CD4-positive, alpha-beta T cell (primary cell): ENCODE data around the gene ADAM19. TPM values are rescaled to one million over a fixed set of nuclear protein-coding genes. Genes with fewer than 3 reads are reported as not detected.

ENCODE experiments used
- ATAC-seq: fragments of 200-7000 bp; cut with Tn5 transposase; one replicate; pipeline ENCODE4 v1.10.0; 2022; ENCODE audit warnings: mild to moderate bottlenecking; ENCODE audit not compliant: poor library complexity
- CTCF ChIA-PET: fragments of 350-600 bp; sonication (Branson Sonifier 250); formaldehyde crosslinking; loops from one replicate; lab custom pipeline; 2021; ENCODE audit warnings: antibody characterized with exemption, inconsistent platforms; lab: Charles Lee
- POLR2A ChIA-PET: fragments of 350-600 bp; sonication (Branson Sonifier 250); formaldehyde crosslinking; loops from one replicate; lab custom pipeline; 2021; ENCODE audit warnings: antibody characterized with exemption, inconsistent platforms; lab: Charles Lee
- DNase-seq, 14 experiments: peaks; one replicate each; pipeline ENCODE4 v3.0.0-alpha.2; 2013 to 2020; ENCODE audit warnings: mixed read lengths in 2 of 14
- H3K27ac ChIP-seq, 2 donors: one replicate each; pipeline versions ENCODE4 v1.5.1 to v1.7.0; 2013; ENCODE audit warnings: low read length in 2 of 2, low read depth in 1 of 2, mild to moderate bottlenecking in 1 of 2
- H3K27me3 ChIP-seq, 2 experiments: 1 replicate in 1 of 2; 2 replicates in 1 of 2; pipeline versions ENCODE4 v1.6.1 to v1.7.0; 2013; ENCODE audit warnings: low read length in 2 of 2, control low read depth in 1 of 2, mild to moderate bottlenecking in 1 of 2, moderate library complexity in 1 of 2; ENCODE audit not compliant: insufficient read depth in 2 of 2, control insufficient read depth in 1 of 2
- H3K36me3 ChIP-seq: one replicate; pipeline ENCODE4 v1.6.1; 2013; ENCODE audit warnings: low read length, control low read depth; ENCODE audit not compliant: insufficient read depth
- H3K4me1 ChIP-seq: one replicate; pipeline ENCODE4 v1.6.1; 2013; ENCODE audit warnings: low read length, control low read depth; ENCODE audit not compliant: insufficient read depth
- H3K4me3 ChIP-seq: one replicate; pipeline ENCODE4 v1.5.1; 2013; ENCODE audit warnings: mild to moderate bottlenecking, low read length, moderate library complexity
- H3K9me3 ChIP-seq, 2 experiments: 1 replicate in 1 of 2; 2 replicates in 1 of 2; pipeline versions ENCODE4 v1.6.1 to v1.7.0; 2013; ENCODE audit warnings: low read length in 2 of 2, mild to moderate bottlenecking in 2 of 2, control low read depth in 1 of 2, moderate library complexity in 1 of 2; ENCODE audit not compliant: control insufficient read depth in 1 of 2, insufficient read depth in 1 of 2
- H3K27ac Mint-ChIP-seq: one replicate; pipeline ENCODE4 v1.8.0; 2020; ENCODE audit warnings: mixed read lengths
- H3K27me3 Mint-ChIP-seq: one replicate; pipeline ENCODE4 v1.8.0; 2021; ENCODE audit warnings: mixed read lengths
- H3K36me3 Mint-ChIP-seq: one replicate; pipeline ENCODE4 v1.8.0; 2021; ENCODE audit warnings: low read depth, mixed read lengths
- H3K4me1 Mint-ChIP-seq: one replicate; pipeline ENCODE4 v1.8.0; 2021; ENCODE audit warnings: low read depth, mixed read lengths
- H3K4me3 Mint-ChIP-seq: one replicate; pipeline ENCODE4 v1.8.0; 2020; ENCODE audit warnings: mild to moderate bottlenecking, mixed read lengths
- H3K9me3 Mint-ChIP-seq: one replicate; pipeline ENCODE4 v1.8.0; 2020; ENCODE audit warnings: mixed read lengths
- CTCF ChIP-seq: fragments of 200-600 bp; IDR thresholded peaks from one replicate; pipeline ENCODE4 v1.8.0; 2022; ENCODE audit warnings: antibody characterized with exemption, mild to moderate bottlenecking
- intact Hi-C, 2 experiments: fragments of 100-400 bp; cut with DNase I in 1 of 2; cut with micrococcal nuclease in 1 of 2; formaldehyde crosslinking; loops; one replicate each; pipeline versions ENCODE4 v1.15.1 to v1.9.0; 2023 to 2025; cut with DNase I, micrococcal nuclease
- total RNA-seq, 174 experiments: library from RNA in 2 of 174; stranded (reverse) in 2 of 174; gene quantifications; one replicate each; pipeline ENCODE4 v1.2.3 and lab custom pipeline; 2021 to 2026

ADAM19 gene
- total RNA-seq, 2 experiments from 2014 or later: 26.7 to 29.1 TPM

- Mint-ChIP-seq H3K9me3 (no peaks in the 10 kb centered on the region), H3K4me3 (no peak overlapping the region), H3K27ac (no peak overlapping the region), H3K4me1 (peaks cover 10% of the 10 kb centered on the region), H3K27me3 (no peaks in the 10 kb centered on the region), H3K36me3 (peaks cover 13% of the 10 kb centered on the region)
- ATAC-seq (no peak), DNase-seq (no peak)
- TF ChIP-seq CTCF: no peak
- H3K9me3 ChIP-seq: no peaks in the 10 kb centered on the region
- no peak overlapping the region for H3K27ac ChIP-seq
- H3K4me1 ChIP-seq: peaks cover 25% of the 10 kb centered on the region
- H3K4me3 ChIP-seq: no peak overlapping the region
- no peaks in the 10 kb centered on the region for H3K27me3 ChIP-seq
- ChIA-PET POLR2A (no interaction called here), CTCF (no interaction called here)
- peaks cover 46% of the 10 kb centered on the region for H3K36me3 ChIP-seq
- intact Hi-C loops: no loop called here
Measured at GRCh38 chr5:157523976-157524375, 51.6 kb downstream of the ADAM19 start.

- H3K4me1 ChIP-seq: peaks cover 20% of the 10 kb centered on the region
- no peaks in the 10 kb centered on the region for H3K27me3 Mint-ChIP-seq
- DNase-seq (no peak), ATAC-seq (no peak)
- no peak overlapping the region for H3K4me3 ChIP-seq
- H3K27ac ChIP-seq: no peak overlapping the region
- intact Hi-C loops: no loop called here
- ChIA-PET POLR2A (no interaction called here), CTCF (no interaction called here)
- H3K36me3 Mint-ChIP-seq: peaks cover 12% of the 10 kb centered on the region
- no peaks in the 10 kb centered on the region for H3K27me3 ChIP-seq
- H3K27ac Mint-ChIP-seq: peak overlapping the region; percentile 50
- H3K9me3 ChIP-seq: no peaks in the 10 kb centered on the region
- H3K36me3 ChIP-seq: peaks cover 50% of the 10 kb centered on the region
- no peak overlapping the region for H3K4me3 Mint-ChIP-seq
- no peak for TF ChIP-seq CTCF
- H3K4me1 Mint-ChIP-seq: peaks cover 10% of the 10 kb centered on the region
- H3K9me3 Mint-ChIP-seq: no peaks in the 10 kb centered on the region
Measured at GRCh38 chr5:157521704-157522029, 53.9 kb downstream of the ADAM19 start.

- H3K4me1 ChIP-seq: peaks cover 16% of the 10 kb centered on the region
- no peak overlapping the region for H3K4me3 Mint-ChIP-seq
- ATAC-seq: no peak
Measured at GRCh38 chr5:157520911-157521703, 54.5 kb downstream of the ADAM19 start.

More at GRCh38 chr5:157520911-157521703, 54.5 kb downstream of the ADAM19 start:
- Histone ChIP-seq H3K36me3 (peaks cover 54% of the 10 kb centered on the region), H3K27me3 (no peaks in the 10 kb centered on the region), H3K4me3 (no peak overlapping the region), H3K9me3 (no peaks in the 10 kb centered on the region), H3K27ac (no peak overlapping the region)
- peaks cover 12% of the 10 kb centered on the region for H3K36me3 Mint-ChIP-seq
- no peak for DNase-seq
- TF ChIP-seq CTCF: no peak
- H3K27ac Mint-ChIP-seq: no peak overlapping the region
- CTCF ChIA-PET: no interaction called here
- intact Hi-C loops: no loop called here
- H3K27me3 Mint-ChIP-seq: no peaks in the 10 kb centered on the region
- H3K9me3 Mint-ChIP-seq: no peaks in the 10 kb centered on the region
- peaks cover 10% of the 10 kb centered on the region for H3K4me1 Mint-ChIP-seq
- POLR2A ChIA-PET: no interaction called here
